ENCODE measurements around the gene VEZF1. TPM values are rescaled to one million over a fixed set of nuclear protein-coding genes. Genes with fewer than 3 reads are reported as not detected.
A peak's percentile ranks its signal among the peaks of the same experiment; 100 is the strongest.

Gene VEZF1
- total and polyA plus RNA-seq, 2 of the 4 experiments (the other 2 are of a cell fraction), result 21.1 to 42.1 TPM

- peak; percentile 5 for ATAC-seq (ENCODE audit: low read depth)
- no peak overlapping the region for H2BK15ac ChIP-seq (ENCODE audit: low read depth, low read length)
- TF ChIP-seq MXI1 (IDR thresholded peaks at IDR 0.05; ENCODE audit: borderline replicate concordance, low read depth, low read length) (no peak), POLR2A (IDR thresholded peaks at IDR 0.05; ENCODE audit: low read depth, low read length) (no peak), MAZ (IDR thresholded peaks at IDR 0.05; ENCODE audit: borderline replicate concordance, low read depth, low read length) (no peak), RFX5 (IDR thresholded peaks at IDR 0.05; ENCODE audit: low read depth, low read length) (no peak), SMC3 (IDR thresholded peaks at IDR 0.05; ENCODE audit: low read depth, low read length) (no peak), RCOR1 (IDR thresholded peaks at IDR 0.05; ENCODE audit: insufficient replicate concordance, low read length) (no peak), BHLHE40 (IDR thresholded peaks at IDR 0.05; ENCODE audit: low read depth, low read length) (no peak), MAFK (IDR thresholded peaks at IDR 0.05; ENCODE audit: low read depth, low read length) (no peak), RAD21 (IDR thresholded peaks at IDR 0.05; ENCODE audit: low read length) (no peak), FOS (IDR thresholded peaks at IDR 0.05; ENCODE audit: low read depth, low read length) (no peak), CEBPB (IDR thresholded peaks at IDR 0.05; ENCODE audit: low read depth, low read length) (no peak), CTCF (conservative IDR thresholded peaks at IDR 0.05; ENCODE audit: low read depth, low read length) (no peak), NFE2L2 (IDR thresholded peaks at IDR 0.05; ENCODE audit: low read depth, low read length) (no peak), ELK1 (IDR thresholded peaks at IDR 0.05; ENCODE audit: borderline replicate concordance, low read depth, low read length) (no peak)
Measured at GRCh38 chr17:58007781-58008706, 20.0 kb upstream of the VEZF1 start.

More at GRCh38 chr17:58007781-58008706, 20.0 kb upstream of the VEZF1 start:
- ChIA-PET POLR2A (ENCODE audit: unreplicated experiment) (interaction anchor here (0.5 to 1.1 kb wide), 4 partner anchors 18 to 481 kb away, joined by 4 to 10 read pairs (median 6); partner anchors contain the start of gene DYNLL2), CTCF (interaction anchor here (1.7 kb wide), 1 partner anchor 150 kb away, joined by 4 read pairs; no protein-coding TSS in a partner anchor)
- peaks cover 4 to 25% of the 10 kb centered on the region in 2 experiments; a peak in 3 of 4 replicates for H3K79me1 ChIP-seq (ENCODE audit: low read depth in 1 of 2, low read length in 2 of 2)
- H3K56ac ChIP-seq (ENCODE audit: extremely low read depth, insufficient read depth, low read length), result peak overlapping the region; percentile 89
- peak overlapping the region; percentile 44; the same call in 1 of the 2 replicates for H2AK5ac ChIP-seq (ENCODE audit: low read depth, low read length)
- peak overlapping the region; percentile 4; the same call in 1 of the 2 replicates for H3K18ac ChIP-seq (ENCODE audit: low read depth, low read length)
- WGBS, 2 experiments (ENCODE audit: extremely low coverage in 2 of 2, insufficient read length in 1 of 2), result 50% methylated on average over 29 of the region's 47 CpGs; no CpG with 5 or more reads in 1 of the 2 experiments
- intact Hi-C loops (cut with micrococcal nuclease), result loop anchor here (1.0 kb wide), 2 partner anchors 75 to 105 kb away; partner anchors contain the start of gene DYNLL2
- peak overlapping the region; percentile 57 for H3K27ac ChIP-seq (ENCODE audit: insufficient read depth, low read length)
- peak overlapping the region; percentile 92 for H2AFZ ChIP-seq (replicated peaks; ENCODE audit: low read length, poor library complexity)
- 0 out of 2 replicates have a peak, but pooled peaks cover 2% of the 10 kb centered on the region for H3K4me1 ChIP-seq (ENCODE audit: control insufficient read depth, insufficient read depth, low read length)
- peak overlapping the region; percentile 63 for H3K4me3 ChIP-seq (ENCODE audit: insufficient read depth, low read depth, low read length)
- no peak for DNase-seq
- H2BK120ac ChIP-seq (ENCODE audit: low read depth, low read length), result peak overlapping the region; percentile 28; the same call in 1 of the 2 replicates
- H4K20me1 ChIP-seq (ENCODE audit: insufficient read depth, low read length), result peaks cover 34% of the 10 kb centered on the region
- H3K9me3 ChIP-seq (ENCODE audit: control insufficient read depth, insufficient read depth, low read length), result no peaks in the 10 kb centered on the region
- peak overlapping the region; percentile 47 for H2AK9ac ChIP-seq (replicated peaks; ENCODE audit: low read depth, low read length, poor library complexity)
- no peaks in the 10 kb centered on the region for H3K9me1 ChIP-seq (ENCODE audit: insufficient read depth, low read length)
- H4K91ac ChIP-seq (ENCODE audit: insufficient read depth, low read depth, low read length), result peak overlapping the region; percentile 62
- H3K23ac ChIP-seq (ENCODE audit: low read depth, low read length), result peak overlapping the region; percentile 94
- peak overlapping the region; percentile 82 for H3K9ac ChIP-seq (ENCODE audit: low read depth, low read length)
- in situ Hi-C loops (cut with MboI; ENCODE audit: low sequenced_read_pairs), result loop anchor here (5.0 to 10.0 kb wide), 3 partner anchors 79 to 883 kb away; no protein-coding TSS in a partner anchor
- peak overlapping the region; percentile 85 to 97 for H4K8ac ChIP-seq (ENCODE audit: low read depth in 2 of 2, low read length in 2 of 2)
- peak overlapping the region; percentile 35 for H2BK5ac ChIP-seq (ENCODE audit: low read depth, low read length, poor library complexity, severe bottlenecking)
- no peak overlapping the region for H2BK20ac ChIP-seq (ENCODE audit: low read depth, low read length)
- H3K27me3 ChIP-seq (ENCODE audit: control insufficient read depth, insufficient read depth, low read length), result no peaks in the 10 kb centered on the region
- TSS peak; percentile 28 for BruUV-seq (replicated peaks)
- peak overlapping the region; percentile 19; the same call in 1 of the 2 replicates for H4K5ac ChIP-seq (ENCODE audit: low read depth, low read length)
- dilution Hi-C loops (cut with HindIII; ENCODE audit: low sequenced_read_pairs, unreplicated experiment), result no loop called here
- H3K4ac ChIP-seq (ENCODE audit: low read depth, low read length), result peak overlapping the region; percentile 88
- H3K36me3 ChIP-seq (ENCODE audit: control insufficient read depth, insufficient read depth, low read length), result peaks cover 13% of the 10 kb centered on the region
- peak overlapping the region; percentile 75 for H3K14ac ChIP-seq (replicated peaks; ENCODE audit: low read depth, low read length)
- peak overlapping the region; percentile 93 for H3K4me2 ChIP-seq (ENCODE audit: low read depth, low read length)
